Measurements from ENCODE around the gene S1PR1. TPM values are rescaled to one million over a fixed set of nuclear protein-coding genes. Genes with fewer than 3 reads are reported as not detected.

The S1PR1 gene
- total and polyA plus RNA-seq, 2 experiments from 2014 or later, result 9.3 TPM

- no peak overlapping the region for H3K27ac ChIP-seq
- 97% methylated on average over 2 of the region's 2 CpGs for WGBS (ENCODE audit: low lambda C conversion rate, missing lambda C conversion rate)
- H3K4me2 ChIP-seq, result no peak overlapping the region
- H3K9me2 ChIP-seq (replicated peaks; ENCODE audit: insufficient read depth), result no peaks in the 10 kb centered on the region
- no peaks in the 10 kb centered on the region for H3K79me2 ChIP-seq
- no peaks in the 10 kb centered on the region for H3K36me3 ChIP-seq (replicated peaks; ENCODE audit: insufficient read depth, low read depth)
- H2AFZ ChIP-seq, result no peak overlapping the region
- no peak for TF ChIP-seq CTCF (IDR thresholded peaks at IDR 0.05; ENCODE audit: poor library complexity)
- no peak for TF ChIP-seq EZH2 (IDR thresholded peaks at IDR 0.05; ENCODE audit: borderline replicate concordance)
- TF ChIP-seq EZH2phosphoT487 (IDR thresholded peaks at IDR 0.05; ENCODE audit: low read depth, severe bottlenecking, unreplicated experiment), result no peak
- H3K4me1 ChIP-seq (ENCODE audit: insufficient read depth), result no peaks in the 10 kb centered on the region
- no peak for DNase-seq (ENCODE audit: low spot score)
- no peaks in the 10 kb centered on the region for H3K9me3 ChIP-seq (ENCODE audit: low read depth)
- no peaks in the 10 kb centered on the region for H4K20me1 ChIP-seq (ENCODE audit: insufficient read depth, poor library complexity, severe bottlenecking)
- H3K27me3 ChIP-seq, result no peaks in the 10 kb centered on the region
- H3K4me3 ChIP-seq, result no peak overlapping the region
Observed at GRCh38 chr1:101207891-101208290, 28.9 kb upstream of the S1PR1 start.

GRCh38 chr1:101215363-101216011, 21.3 kb upstream of the S1PR1 start:
- DNase-seq (ENCODE audit: low spot score), result no peak
- Histone ChIP-seq H3K27me3 (no peaks in the 10 kb centered on the region), H3K79me2 (no peaks in the 10 kb centered on the region), H3K9me2 (replicated peaks; ENCODE audit: insufficient read depth) (no peaks in the 10 kb centered on the region), H3K9me3 (ENCODE audit: low read depth) (no peaks in the 10 kb centered on the region), H3K4me1 (ENCODE audit: insufficient read depth) (no peaks in the 10 kb centered on the region), H3K4me2 (no peak overlapping the region), H2AFZ (no peak overlapping the region), H3K4me3 (no peak overlapping the region), H3K36me3 (replicated peaks; ENCODE audit: insufficient read depth, low read depth) (no peaks in the 10 kb centered on the region), H3K27ac (no peak overlapping the region), H4K20me1 (ENCODE audit: insufficient read depth, poor library complexity, severe bottlenecking) (no peaks in the 10 kb centered on the region)
- WGBS (ENCODE audit: low lambda C conversion rate, missing lambda C conversion rate), result 98% methylated on average over 6 of the region's 6 CpGs
- TF ChIP-seq CTCF (IDR thresholded peaks at IDR 0.05; ENCODE audit: poor library complexity) (no peak), EZH2 (IDR thresholded peaks at IDR 0.05; ENCODE audit: borderline replicate concordance) (no peak), EZH2phosphoT487 (IDR thresholded peaks at IDR 0.05; ENCODE audit: low read depth, severe bottlenecking, unreplicated experiment) (no peak)

GRCh38 chr1:101216623-101217022, 20.2 kb upstream of the S1PR1 start:
- no peaks in the 10 kb centered on the region for H3K36me3 ChIP-seq (replicated peaks; ENCODE audit: insufficient read depth, low read depth)
- no peak overlapping the region for H3K4me3 ChIP-seq
- DNase-seq (ENCODE audit: low spot score), result no peak
- WGBS (ENCODE audit: low lambda C conversion rate, missing lambda C conversion rate), result 43% methylated on average over 2 of the region's 2 CpGs
- H2AFZ ChIP-seq, result no peak overlapping the region
- no peak for TF ChIP-seq CTCF (IDR thresholded peaks at IDR 0.05; ENCODE audit: poor library complexity)
- no peak for TF ChIP-seq EZH2 (IDR thresholded peaks at IDR 0.05; ENCODE audit: borderline replicate concordance)
- TF ChIP-seq EZH2phosphoT487 (IDR thresholded peaks at IDR 0.05; ENCODE audit: low read depth, severe bottlenecking, unreplicated experiment), result no peak
- H3K9me2 ChIP-seq (replicated peaks; ENCODE audit: insufficient read depth), result no peaks in the 10 kb centered on the region
- no peaks in the 10 kb centered on the region for H3K4me1 ChIP-seq (ENCODE audit: insufficient read depth)
- H3K79me2 ChIP-seq, result no peaks in the 10 kb centered on the region
- H4K20me1 ChIP-seq (ENCODE audit: insufficient read depth, poor library complexity, severe bottlenecking), result no peaks in the 10 kb centered on the region
- no peaks in the 10 kb centered on the region for H3K27me3 ChIP-seq
- H3K4me2 ChIP-seq, result no peak overlapping the region
- H3K9me3 ChIP-seq (ENCODE audit: low read depth), result no peaks in the 10 kb centered on the region
- H3K27ac ChIP-seq, result no peak overlapping the region

Measured in hepatocyte (in vitro differentiated cells).